HG02852 (cell line): Measurements from ENCODE around the gene PPP1R14B.

Experiments used
- ATAC-seq: cut with Tn5 transposase; IDR thresholded peaks from one replicate; pipeline ENCODE4 v1.9.1; 2021; ENCODE audit warnings: mild to moderate bottlenecking, moderate library complexity; ENCODE audit not compliant: unreplicated experiment

The PPP1R14B gene

GRCh38 chr11:64231546-64231945, 15.2 kb downstream of the PPP1R14B start:
- no peak for ATAC-seq

- ATAC-seq, result no peak
Observed at GRCh38 chr11:64230985-64231365, 15.8 kb downstream of the PPP1R14B start.

- peak; percentile 42 for ATAC-seq
Observed at GRCh38 chr11:64230171-64230984, 16.4 kb downstream of the PPP1R14B start, which contains the start of gene DNAJC4. TSS of gene DNAJC4 (plus strand) at chr11:64230548. CDS start at chr11:64230855, 307 bp downstream.

GRCh38 chr11:64229744-64230170, 17.0 kb downstream of the PPP1R14B start:
- ATAC-seq, result no peak

- no peak for ATAC-seq
Observed at GRCh38 chr11:64229090-64229743, 17.5 kb downstream of the PPP1R14B start.

- ATAC-seq, result no peak
Observed at GRCh38 chr11:64227405-64227956, 19.3 kb downstream of the PPP1R14B start.

- ATAC-seq, result no peak
Observed at GRCh38 chr11:64226507-64227051, 20.2 kb downstream of the PPP1R14B start.

GRCh38 chr11:64225608-64226506, 20.9 kb downstream of the PPP1R14B start, which contains the start of the genes NUDT22 and TRPT1:
TSS of gene NUDT22 (plus strand) at chr11:64226274. CDS start at chr11:64226653, 379 bp downstream.
TSS of gene TRPT1 (minus strand) at chr11:64226186. CDS start at chr11:64225860, 326 bp downstream.
- peak; percentile 57 for ATAC-seq

- no peak for ATAC-seq
Observed at GRCh38 chr11:64224891-64225607, 21.7 kb downstream of the PPP1R14B start.

GRCh38 chr11:64224151-64224890, 22.4 kb downstream of the PPP1R14B start:
- ATAC-seq, result no peak

- no peak for ATAC-seq
Observed at GRCh38 chr11:64223001-64223651, 23.6 kb downstream of the PPP1R14B start.

GRCh38 chr11:64222651-64223000, 24.1 kb downstream of the PPP1R14B start:
- no peak for ATAC-seq

- ATAC-seq, result no peak
Observed at GRCh38 chr11:64220798-64221197, 25.9 kb downstream of the PPP1R14B start.

- no peak for ATAC-seq
Observed at GRCh38 chr11:64220271-64220670, 26.5 kb downstream of the PPP1R14B start.

- ATAC-seq, result no peak
Observed at GRCh38 chr11:64219755-64220154, 27.0 kb downstream of the PPP1R14B start.

GRCh38 chr11:64219354-64219684, 27.4 kb downstream of the PPP1R14B start:
- ATAC-seq, result no peak

- ATAC-seq, result no peak
Observed at GRCh38 chr11:64218628-64219353, 28.0 kb downstream of the PPP1R14B start.

- no peak for ATAC-seq
Observed at GRCh38 chr11:64216879-64217278, 29.9 kb downstream of the PPP1R14B start.
